T-helper 2 cell treated with Interferon-gamma antibody and Interleukin-4, amounts not matched to agents 5 μg/mL and 100 μg/mL, for 36 hours (primary cell): ENCODE data around the gene CBL.

Experiments used
- DNase-seq: peaks from one replicate; pipeline ENCODE4 v3.0.0; 2021; ENCODE audit warnings: low spot score
- H3K27ac Mint-ChIP-seq: one replicate; pipeline ENCODE4 v1.8.0; 2021; ENCODE audit warnings: mild to moderate bottlenecking, mixed read lengths
- H3K27me3 Mint-ChIP-seq: one replicate; pipeline ENCODE4 v1.8.0; 2021; ENCODE audit warnings: low read depth, mixed read lengths
- H3K36me3 Mint-ChIP-seq: one replicate; pipeline ENCODE4 v1.8.0; 2021; ENCODE audit warnings: low read depth, mixed read lengths
- H3K4me1 Mint-ChIP-seq: one replicate; pipeline ENCODE4 v1.8.0; 2021; ENCODE audit warnings: low read depth, mixed read lengths
- H3K4me3 Mint-ChIP-seq: one replicate; pipeline ENCODE4 v1.8.0; 2022; ENCODE audit warnings: mild to moderate bottlenecking, moderate library complexity, mixed read lengths
- H3K9me3 Mint-ChIP-seq: one replicate; pipeline ENCODE4 v1.8.0; 2021; ENCODE audit warnings: mixed read lengths

The CBL gene

GRCh38 chr11:119288219-119288618, 82.1 kb downstream of the CBL start:
- H3K4me3 Mint-ChIP-seq: no peak overlapping the region
- no peaks in the 10 kb centered on the region for H3K27me3 Mint-ChIP-seq
- H3K36me3 Mint-ChIP-seq: peaks cover 55% of the 10 kb centered on the region
- H3K27ac Mint-ChIP-seq: no peak overlapping the region
- no peaks in the 10 kb centered on the region for H3K9me3 Mint-ChIP-seq
- H3K4me1 Mint-ChIP-seq: peaks cover 6% of the 10 kb centered on the region
- DNase-seq: no peak

- Mint-ChIP-seq H3K36me3 (peaks cover 46% of the 10 kb centered on the region), H3K4me1 (no peaks in the 10 kb centered on the region), H3K27me3 (no peaks in the 10 kb centered on the region), H3K27ac (no peak overlapping the region), H3K4me3 (no peak overlapping the region), H3K9me3 (no peaks in the 10 kb centered on the region)
- no peak for DNase-seq
These were observed 84.9 kb downstream of the CBL start for GRCh38 chr11:119290894-119291497.

GRCh38 chr11:119293461-119293860, 87.3 kb downstream of the CBL start:
- Mint-ChIP-seq H3K4me1 (no peaks in the 10 kb centered on the region), H3K36me3 (peaks cover 44% of the 10 kb centered on the region), H3K9me3 (no peaks in the 10 kb centered on the region), H3K4me3 (no peak overlapping the region), H3K27me3 (no peaks in the 10 kb centered on the region), H3K27ac (no peak overlapping the region)
- no peak for DNase-seq

- Mint-ChIP-seq H3K36me3 (peaks cover 51% of the 10 kb centered on the region), H3K27me3 (no peaks in the 10 kb centered on the region), H3K27ac (no peak overlapping the region), H3K4me1 (no peaks in the 10 kb centered on the region), H3K9me3 (no peaks in the 10 kb centered on the region), H3K4me3 (no peak overlapping the region)
- no peak for DNase-seq
These were observed 89.0 kb downstream of the CBL start for GRCh38 chr11:119295178-119295577.

- Mint-ChIP-seq H3K36me3 (peaks cover 54% of the 10 kb centered on the region), H3K27me3 (no peaks in the 10 kb centered on the region), H3K27ac (no peak overlapping the region), H3K4me3 (no peak overlapping the region), H3K9me3 (no peaks in the 10 kb centered on the region), H3K4me1 (no peaks in the 10 kb centered on the region)
- no peak for DNase-seq
These were observed 91.8 kb downstream of the CBL start for GRCh38 chr11:119297938-119298337.

GRCh38 chr11:119298726-119299125, 92.6 kb downstream of the CBL start:
- no peak for DNase-seq
- Mint-ChIP-seq H3K4me3 (no peak overlapping the region), H3K36me3 (peaks cover 56% of the 10 kb centered on the region), H3K4me1 (no peaks in the 10 kb centered on the region), H3K27ac (no peak overlapping the region), H3K9me3 (no peaks in the 10 kb centered on the region), H3K27me3 (no peaks in the 10 kb centered on the region)

- Mint-ChIP-seq H3K27ac (no peak overlapping the region), H3K27me3 (no peaks in the 10 kb centered on the region), H3K4me1 (no peaks in the 10 kb centered on the region), H3K36me3 (peaks cover 58% of the 10 kb centered on the region), H3K9me3 (no peaks in the 10 kb centered on the region), H3K4me3 (no peak overlapping the region)
- no peak for DNase-seq
These were observed 93.3 kb downstream of the CBL start for GRCh38 chr11:119299416-119299815.

- Mint-ChIP-seq H3K36me3 (peaks cover 61% of the 10 kb centered on the region), H3K27me3 (no peaks in the 10 kb centered on the region), H3K9me3 (no peaks in the 10 kb centered on the region), H3K4me1 (peaks cover 4% of the 10 kb centered on the region), H3K27ac (no peak overlapping the region), H3K4me3 (no peak overlapping the region)
- DNase-seq: no peak
These were observed 94.2 kb downstream of the CBL start for GRCh38 chr11:119300198-119300964.

GRCh38 chr11:119303227-119303718, 97.1 kb downstream of the CBL start:
- Mint-ChIP-seq H3K9me3 (no peaks in the 10 kb centered on the region), H3K27me3 (no peaks in the 10 kb centered on the region), H3K4me3 (no peak overlapping the region), H3K36me3 (peaks cover 52% of the 10 kb centered on the region), H3K4me1 (peaks cover 18% of the 10 kb centered on the region), H3K27ac (no peak overlapping the region)
- no peak for DNase-seq

GRCh38 chr11:119305556-119306372, 99.6 kb downstream of the CBL start:
- peaks cover 31% of the 10 kb centered on the region for H3K36me3 Mint-ChIP-seq
- H3K27me3 Mint-ChIP-seq: no peaks in the 10 kb centered on the region
- no peaks in the 10 kb centered on the region for H3K9me3 Mint-ChIP-seq
- H3K4me3 Mint-ChIP-seq: no peak overlapping the region
- no peak for DNase-seq
- peak overlapping the region; percentile 45 for H3K27ac Mint-ChIP-seq
- peaks cover 18% of the 10 kb centered on the region for H3K4me1 Mint-ChIP-seq

- H3K36me3 Mint-ChIP-seq: peaks cover 25% of the 10 kb centered on the region
- no peaks in the 10 kb centered on the region for H3K27me3 Mint-ChIP-seq
- no peaks in the 10 kb centered on the region for H3K9me3 Mint-ChIP-seq
- H3K4me1 Mint-ChIP-seq: peaks cover 18% of the 10 kb centered on the region
- H3K4me3 Mint-ChIP-seq: peak overlapping the region; percentile 28
- peak overlapping the region; percentile 88 for H3K27ac Mint-ChIP-seq
- DNase-seq: peak; percentile 46
These were observed 100.3 kb downstream of the CBL start for GRCh38 chr11:119306373-119306890.

GRCh38 chr11:119307219-119307618, 101.1 kb downstream of the CBL start:
- Mint-ChIP-seq H3K9me3 (no peaks in the 10 kb centered on the region), H3K27me3 (no peaks in the 10 kb centered on the region), H3K4me3 (no peak overlapping the region), H3K4me1 (peaks cover 18% of the 10 kb centered on the region), H3K27ac (peak overlapping the region; percentile 18), H3K36me3 (peaks cover 23% of the 10 kb centered on the region)
- DNase-seq: no peak

- no peak overlapping the region for H3K4me3 Mint-ChIP-seq
- H3K27me3 Mint-ChIP-seq: no peaks in the 10 kb centered on the region
- DNase-seq: no peak
- peaks cover 18% of the 10 kb centered on the region for H3K4me1 Mint-ChIP-seq
- H3K36me3 Mint-ChIP-seq: peaks cover 17% of the 10 kb centered on the region
- H3K9me3 Mint-ChIP-seq: no peaks in the 10 kb centered on the region
- H3K27ac Mint-ChIP-seq: no peak overlapping the region
These were observed 101.8 kb downstream of the CBL start for GRCh38 chr11:119307974-119308373.

GRCh38 chr11:119309411-119309810, 103.3 kb downstream of the CBL start:
- H3K9me3 Mint-ChIP-seq: no peaks in the 10 kb centered on the region
- H3K4me1 Mint-ChIP-seq: peaks cover 18% of the 10 kb centered on the region
- no peak overlapping the region for H3K4me3 Mint-ChIP-seq
- DNase-seq: no peak
- peaks cover 7% of the 10 kb centered on the region for H3K36me3 Mint-ChIP-seq
- H3K27me3 Mint-ChIP-seq: peaks cover 4% of the 10 kb centered on the region
- no peak overlapping the region for H3K27ac Mint-ChIP-seq
